Measurements from ENCODE around the gene CLIC5. TPM values are rescaled to one million over a fixed set of nuclear protein-coding genes. Genes with fewer than 3 reads are reported as not detected.

The CLIC5 gene
- total RNA-seq, 4 donors from 2014 or later: 2.8 to 6.9 (median 5.0) TPM

DNA sequence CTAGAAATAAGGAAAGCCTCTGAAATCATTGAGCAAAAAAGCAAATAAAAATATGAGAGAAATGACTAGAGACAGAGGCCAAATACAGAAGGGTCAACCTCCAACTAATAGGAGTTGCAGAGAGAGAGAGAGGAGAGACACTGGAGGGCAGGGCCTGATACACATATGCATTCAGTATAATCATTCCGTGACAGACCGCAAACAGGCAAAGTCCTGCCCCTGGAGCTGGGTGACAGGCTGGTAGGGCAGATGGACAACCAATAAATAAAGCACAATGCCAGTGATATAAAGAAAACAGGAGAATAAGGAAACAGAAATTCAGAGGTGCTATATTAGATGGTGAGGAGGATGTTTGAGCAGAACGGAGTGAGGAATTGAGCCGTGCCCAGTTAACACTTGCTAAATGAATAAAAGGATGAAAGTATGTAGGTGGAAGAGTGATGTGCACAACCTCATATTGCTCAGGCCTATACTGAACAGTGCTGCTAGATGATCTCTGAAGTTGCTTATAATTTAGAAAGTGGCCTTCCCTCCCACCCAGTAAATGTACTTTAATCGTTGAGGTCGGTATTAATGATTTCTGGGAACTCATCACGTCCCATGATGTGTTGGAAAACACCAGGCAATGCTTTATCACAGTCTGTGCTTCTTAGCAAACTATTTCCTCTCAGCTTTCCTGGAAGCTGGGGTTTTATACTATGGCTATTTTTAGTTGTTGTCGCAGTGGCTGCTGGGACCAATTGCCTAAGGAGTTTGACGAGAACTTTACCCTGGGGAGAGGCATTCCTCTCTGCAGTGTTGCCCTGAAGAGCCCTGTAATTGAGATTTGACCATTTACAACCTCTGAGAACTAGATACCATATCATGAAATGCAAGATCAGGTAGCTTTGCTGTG lies 37.6 kb upstream of the CLIC5 start:
- 72 to 90% methylated on average over 5 to 7 of the region's 9 CpGs for WGBS, 2 donors (ENCODE audit: low coverage in 1 of 2)
- H3K27ac ChIP-seq: peak overlapping the region in 3 of 4 donors; percentile 31 to 70 (median 40)

DNA sequence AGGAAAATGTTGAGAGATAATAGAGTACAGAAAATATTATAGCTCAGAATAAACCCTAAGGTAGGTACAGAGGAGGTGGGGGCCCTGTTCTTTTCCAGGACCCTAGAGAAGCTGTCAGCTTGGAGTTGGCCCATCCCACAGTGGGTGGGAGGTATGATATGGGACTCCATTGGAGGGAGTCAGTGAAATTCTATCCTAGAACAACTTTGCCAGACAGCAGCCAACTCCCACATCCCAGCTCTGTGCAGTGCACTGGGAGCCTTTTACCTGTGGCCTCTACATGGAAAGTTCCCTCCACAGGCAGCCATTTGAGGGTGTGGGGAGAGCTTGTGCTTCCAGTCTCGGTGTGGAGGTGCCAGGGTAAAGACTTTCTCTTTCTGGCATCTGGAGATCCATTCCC lies 36.8 kb upstream of the CLIC5 start:
- Histone ChIP-seq H3K27me3 (no peaks in the 10 kb centered on the region), H3K27ac (peak overlapping the region in 2 of 4 donors; percentile 26 to 40), H3K4me3 (no peak overlapping the region), H3K36me3 (no peaks in the 10 kb centered on the region), H3K4me1 (no peaks in the 10 kb centered on the region), H3K9me3 (no peaks in the 10 kb centered on the region)
- ATAC-seq: no peak
- WGBS, 2 donors (ENCODE audit: low coverage in 1 of 2): no CpG with 5 or more reads among the region's 1 CpG
- TF ChIP-seq POLR2AphosphoS5 (IDR thresholded peaks at IDR 0.05) (no peak), POLR2A (IDR thresholded peaks at IDR 0.05) (no peak), EP300 (IDR thresholded peaks at IDR 0.05) (no peak)
- TF ChIP-seq, protein P1, sequence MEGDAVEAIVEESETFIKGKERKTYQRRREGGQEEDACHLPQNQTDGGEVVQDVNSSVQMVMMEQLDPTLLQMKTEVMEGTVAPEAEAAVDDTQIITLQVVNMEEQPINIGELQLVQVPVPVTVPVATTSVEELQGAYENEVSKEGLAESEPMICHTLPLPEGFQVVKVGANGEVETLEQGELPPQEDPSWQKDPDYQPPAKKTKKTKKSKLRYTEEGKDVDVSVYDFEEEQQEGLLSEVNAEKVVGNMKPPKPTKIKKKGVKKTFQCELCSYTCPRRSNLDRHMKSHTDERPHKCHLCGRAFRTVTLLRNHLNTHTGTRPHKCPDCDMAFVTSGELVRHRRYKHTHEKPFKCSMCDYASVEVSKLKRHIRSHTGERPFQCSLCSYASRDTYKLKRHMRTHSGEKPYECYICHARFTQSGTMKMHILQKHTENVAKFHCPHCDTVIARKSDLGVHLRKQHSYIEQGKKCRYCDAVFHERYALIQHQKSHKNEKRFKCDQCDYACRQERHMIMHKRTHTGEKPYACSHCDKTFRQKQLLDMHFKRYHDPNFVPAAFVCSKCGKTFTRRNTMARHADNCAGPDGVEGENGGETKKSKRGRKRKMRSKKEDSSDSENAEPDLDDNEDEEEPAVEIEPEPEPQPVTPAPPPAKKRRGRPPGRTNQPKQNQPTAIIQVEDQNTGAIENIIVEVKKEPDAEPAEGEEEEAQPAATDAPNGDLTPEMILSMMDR (IDR thresholded peaks at IDR 0.05): no peak

More for the DNA sequence above, 37.6 kb upstream of the CLIC5 start:
- H3K36me3 ChIP-seq: no peaks in the 10 kb centered on the region
- H3K4me3 ChIP-seq: no peak overlapping the region
- H3K27me3 ChIP-seq: no peaks in the 10 kb centered on the region
- peak; percentile 40 for ATAC-seq
- TF ChIP-seq POLR2AphosphoS5 (IDR thresholded peaks at IDR 0.05): peak; percentile 39
- TF ChIP-seq, protein P1 (IDR thresholded peaks at IDR 0.05): no peak
- H3K9me3 ChIP-seq: no peaks in the 10 kb centered on the region
- H3K4me1 ChIP-seq: no peaks in the 10 kb centered on the region

DNA sequence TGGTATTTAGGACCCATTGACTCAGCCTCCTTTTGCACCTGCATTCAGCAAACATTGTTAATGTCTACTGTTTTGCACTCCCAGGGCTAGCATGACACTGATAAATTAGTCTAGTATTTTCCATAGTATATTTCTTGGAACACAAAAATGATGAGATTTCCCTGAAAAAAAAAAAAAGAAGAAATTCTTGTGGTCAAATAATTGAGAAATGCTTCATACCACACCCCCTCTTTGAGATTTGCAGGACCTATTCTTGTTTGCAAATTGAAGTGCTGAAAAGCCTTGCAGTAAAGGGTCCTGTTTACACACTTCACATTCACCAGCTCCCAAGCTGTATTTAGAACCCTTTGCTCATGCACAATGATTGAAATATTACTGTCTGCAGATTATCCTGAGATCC lies 36.3 kb upstream of the CLIC5 start:
- H3K36me3 ChIP-seq: no peaks in the 10 kb centered on the region
- H3K9me3 ChIP-seq: no peaks in the 10 kb centered on the region
- TF ChIP-seq, protein P1 (IDR thresholded peaks at IDR 0.05): no peak
- TF ChIP-seq POLR2AphosphoS5 (IDR thresholded peaks at IDR 0.05) (no peak), EP300 (IDR thresholded peaks at IDR 0.05) (no peak)
- ATAC-seq: no peak
- no peaks in the 10 kb centered on the region for H3K27me3 ChIP-seq
- H3K4me1 ChIP-seq: no peaks in the 10 kb centered on the region
- H3K27ac ChIP-seq: no peak overlapping the region
- H3K4me3 ChIP-seq: no peak overlapping the region

DNA sequence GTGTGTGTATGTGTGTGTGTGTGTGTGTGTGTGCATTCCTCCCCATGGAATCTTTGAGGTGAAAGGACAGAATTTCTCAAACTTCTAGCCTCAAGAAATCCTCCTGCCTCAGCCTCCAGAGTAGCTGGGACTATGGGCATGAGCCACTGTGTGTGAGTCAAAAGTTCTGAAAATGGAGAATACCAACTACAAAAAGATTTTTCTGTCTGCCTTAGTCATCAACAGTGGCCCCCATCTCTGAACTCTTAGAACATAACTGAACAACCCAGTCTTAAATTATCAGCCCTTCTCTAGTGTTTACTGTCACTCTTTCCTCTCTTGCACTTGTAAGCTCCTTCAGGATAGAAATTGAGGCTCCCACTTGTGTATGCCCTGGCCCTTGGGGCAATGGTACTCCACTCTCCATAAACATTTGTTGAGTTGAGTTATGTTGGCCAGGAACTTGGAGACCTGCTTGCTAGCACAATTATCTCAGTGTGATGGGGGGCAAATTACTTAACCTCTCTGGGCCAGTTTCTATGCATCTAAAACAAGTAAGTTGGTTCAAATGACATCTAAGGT lies 35.3 kb upstream of the CLIC5 start:
- no peaks in the 10 kb centered on the region for H3K9me3 ChIP-seq
- H3K27ac ChIP-seq: no peak overlapping the region
- ATAC-seq: no peak

More for the DNA sequence above, 35.3 kb upstream of the CLIC5 start:
- Histone ChIP-seq H3K4me1 (no peaks in the 10 kb centered on the region), H3K27me3 (no peaks in the 10 kb centered on the region), H3K4me3 (no peak overlapping the region), H3K36me3 (no peaks in the 10 kb centered on the region)
- TF ChIP-seq POLR2AphosphoS5 (IDR thresholded peaks at IDR 0.05): no peak
- TF ChIP-seq, protein P1 (IDR thresholded peaks at IDR 0.05): no peak
- no peak for TF ChIP-seq EP300 (IDR thresholded peaks at IDR 0.05)
- no peak for TF ChIP-seq POLR2A (IDR thresholded peaks at IDR 0.05)

Measured in gastroesophageal sphincter (tissue), 4 donors.